ENCODE measurements around the gene NECTIN2.

GRCh38 chr19:44863990-44864389 lies 17.9 kb downstream of the NECTIN2 start:
- TF ChIP-seq POLR2A (IDR thresholded peaks at IDR 0.05; ENCODE audit: low read length) (no peak), GATA1 (IDR thresholded peaks at IDR 0.05; ENCODE audit: low read depth, low read length) (no peak)

Measured in erythroblast (primary cell).